ENCODE data around the gene ZNF57.
"Not testable (repeated sequence)": the region's sequence is repeated elsewhere in the genome, so short reads cannot be mapped to it uniquely, and the experiment has no call there.

The ZNF57 gene

GRCh38 chr19:2900296-2901252 is at the start of gene ZNF57:
Gene ZNF57 (plus strand): TSS chr19:2900928. CDS start chr19:2901046, 118 bp downstream.
- DNase-seq (ENCODE audit: low read depth): peak; percentile 97

- DNase-seq (ENCODE audit: low read depth): no peak
Observed at GRCh38 chr19:2852598-2852997, 48.1 kb upstream of the ZNF57 start.

- no peak for DNase-seq (ENCODE audit: low read depth)
Observed at GRCh38 chr19:2853015-2853606, 47.6 kb upstream of the ZNF57 start.

GRCh38 chr19:2854849-2855248 is 45.9 kb upstream of the ZNF57 start:
- no peak for DNase-seq (ENCODE audit: low read depth)

GRCh38 chr19:2856457-2857050 is 44.2 kb upstream of the ZNF57 start:
- DNase-seq (ENCODE audit: low read depth): no peak

- no peak for DNase-seq (ENCODE audit: low read depth)
Observed at GRCh38 chr19:2858864-2859263, 41.9 kb upstream of the ZNF57 start.

GRCh38 chr19:2863816-2864215 is 36.9 kb upstream of the ZNF57 start:
- DNase-seq (ENCODE audit: low read depth): no peak

GRCh38 chr19:2865334-2866100 is 35.2 kb upstream of the ZNF57 start:
- no peak for DNase-seq (ENCODE audit: low read depth)

GRCh38 chr19:2866495-2867024 is 34.2 kb upstream of the ZNF57 start:
- DNase-seq (ENCODE audit: low read depth): no peak

GRCh38 chr19:2867025-2867991 is 33.4 kb upstream of the ZNF57 start, which contains the start of gene ZNF556:
Gene ZNF556 (plus strand): TSS chr19:2867335. CDS start chr19:2867422, 87 bp downstream.
- DNase-seq (ENCODE audit: low read depth): no peak

GRCh38 chr19:2869618-2870017 is 31.1 kb upstream of the ZNF57 start:
- DNase-seq (ENCODE audit: low read depth): no peak

- peak; percentile 9 for DNase-seq (ENCODE audit: low read depth)
Observed at GRCh38 chr19:2872175-2872574, 28.6 kb upstream of the ZNF57 start.

GRCh38 chr19:2877398-2878331 is 23.1 kb upstream of the ZNF57 start:
- no peak for DNase-seq (ENCODE audit: low read depth)

- DNase-seq (ENCODE audit: low read depth): no peak
Observed at GRCh38 chr19:2883686-2884439, 16.9 kb upstream of the ZNF57 start.

GRCh38 chr19:2885736-2886135 is 15.0 kb upstream of the ZNF57 start:
- DNase-seq (ENCODE audit: low read depth): no peak

- no peak for DNase-seq (ENCODE audit: low read depth)
Observed at GRCh38 chr19:2887391-2887914, 13.3 kb upstream of the ZNF57 start.

- DNase-seq (ENCODE audit: low read depth): peak; percentile 64
Observed at GRCh38 chr19:2888731-2889224, 11.9 kb upstream of the ZNF57 start.

- DNase-seq (ENCODE audit: low read depth): not testable (repeated sequence)
Observed at GRCh38 chr19:2890531-2890930, 10.2 kb upstream of the ZNF57 start.

All from stimulated activated CD4-positive, alpha-beta T cell treated with anti-CD3 and anti-CD28 coated beads, Interleukin-2, amount 100 ng/mL, for 4 hours (primary cell).